Limb (tissue), 2 donors: ENCODE data around the gene URB1.
"Not testable (repeated sequence)": the region's sequence is repeated elsewhere in the genome, so short reads cannot be mapped to it uniquely, and the experiment has no call there.

ENCODE experiments used
- DNase-seq, 2 donors: peaks; one replicate each; pipeline ENCODE4 v3.0.0-alpha.2; 2016; ENCODE audit errors: extremely low spot score in 2 of 2

Gene URB1

GRCh38 chr21:32411350-32412161 lies 18.7 kb upstream of the URB1 start:
- peak; percentile 20 to 66 for DNase-seq

- no peak for DNase-seq
These were observed 18.1 kb upstream of the URB1 start for GRCh38 chr21:32410916-32411315.

- DNase-seq: no peak
These were observed 17.5 kb upstream of the URB1 start for GRCh38 chr21:32410291-32410690.

- DNase-seq: no peak
These were observed 13.6 kb upstream of the URB1 start for GRCh38 chr21:32406405-32406804.

GRCh38 chr21:32403201-32403777 lies 10.5 kb upstream of the URB1 start:
- DNase-seq: peak; percentile 57 to 58

- DNase-seq: no peak
These were observed 827 bp upstream of the URB1 start for GRCh38 chr21:32393677-32394001.

GRCh38 chr21:32392299-32392879 lies 423 bp downstream of the URB1 start:
- no peak for DNase-seq

GRCh38 chr21:32391755-32392154 lies 1.1 kb downstream of the URB1 start:
- no peak for DNase-seq

- DNase-seq: not testable (repeated sequence)
These were observed 2.1 kb downstream of the URB1 start for GRCh38 chr21:32390537-32391224.

GRCh38 chr21:32389337-32390015 lies 3.3 kb downstream of the URB1 start:
- DNase-seq: no peak

GRCh38 chr21:32388306-32388705 lies 4.5 kb downstream of the URB1 start:
- no peak for DNase-seq

GRCh38 chr21:32387151-32387550 lies 5.7 kb downstream of the URB1 start:
- no peak for DNase-seq

GRCh38 chr21:32386195-32386870 lies 6.5 kb downstream of the URB1 start:
- no peak for DNase-seq

- no peak for DNase-seq
These were observed 9.0 kb downstream of the URB1 start for GRCh38 chr21:32383812-32384211.

GRCh38 chr21:32382108-32382644 lies 10.6 kb downstream of the URB1 start:
- DNase-seq: no peak

- no peak for DNase-seq
These were observed 11.2 kb downstream of the URB1 start for GRCh38 chr21:32381571-32381970.

GRCh38 chr21:32380940-32381339 lies 11.9 kb downstream of the URB1 start:
- DNase-seq: no peak

GRCh38 chr21:32378956-32379355 lies 13.9 kb downstream of the URB1 start:
- peak in 1 of 2 donors; percentile 25 for DNase-seq

GRCh38 chr21:32377991-32378390 lies 14.8 kb downstream of the URB1 start:
- no peak for DNase-seq

GRCh38 chr21:32377506-32377905 lies 15.3 kb downstream of the URB1 start:
- no peak for DNase-seq

GRCh38 chr21:32372755-32373154 lies 20.1 kb downstream of the URB1 start:
- no peak for DNase-seq
